ENCODE measurements around the gene CELF4.

Gene CELF4

GRCh38 chr18:37582261-37582660 lies 16.7 kb upstream of the CELF4 start:
- DNase-seq (ENCODE audit: low spot score), result no peak
- no peak for ATAC-seq (ENCODE audit: low read depth)
- Histone ChIP-seq H3K27ac (ENCODE audit: poor library complexity, severe bottlenecking) (no peak overlapping the region), H3K36me3 (ENCODE audit: low read depth) (no peaks in the 10 kb centered on the region), H3K9me3 (ENCODE audit: severe bottlenecking) (no peaks in the 10 kb centered on the region), H3K4me3 (ENCODE audit: severe bottlenecking) (no peak overlapping the region), H3K27me3 (ENCODE audit: insufficient read depth, poor library complexity, severe bottlenecking) (no peaks in the 10 kb centered on the region), H3K4me1 (ENCODE audit: insufficient read depth, poor library complexity, severe bottlenecking) (no peaks in the 10 kb centered on the region)
- TF ChIP-seq, protein P1, sequence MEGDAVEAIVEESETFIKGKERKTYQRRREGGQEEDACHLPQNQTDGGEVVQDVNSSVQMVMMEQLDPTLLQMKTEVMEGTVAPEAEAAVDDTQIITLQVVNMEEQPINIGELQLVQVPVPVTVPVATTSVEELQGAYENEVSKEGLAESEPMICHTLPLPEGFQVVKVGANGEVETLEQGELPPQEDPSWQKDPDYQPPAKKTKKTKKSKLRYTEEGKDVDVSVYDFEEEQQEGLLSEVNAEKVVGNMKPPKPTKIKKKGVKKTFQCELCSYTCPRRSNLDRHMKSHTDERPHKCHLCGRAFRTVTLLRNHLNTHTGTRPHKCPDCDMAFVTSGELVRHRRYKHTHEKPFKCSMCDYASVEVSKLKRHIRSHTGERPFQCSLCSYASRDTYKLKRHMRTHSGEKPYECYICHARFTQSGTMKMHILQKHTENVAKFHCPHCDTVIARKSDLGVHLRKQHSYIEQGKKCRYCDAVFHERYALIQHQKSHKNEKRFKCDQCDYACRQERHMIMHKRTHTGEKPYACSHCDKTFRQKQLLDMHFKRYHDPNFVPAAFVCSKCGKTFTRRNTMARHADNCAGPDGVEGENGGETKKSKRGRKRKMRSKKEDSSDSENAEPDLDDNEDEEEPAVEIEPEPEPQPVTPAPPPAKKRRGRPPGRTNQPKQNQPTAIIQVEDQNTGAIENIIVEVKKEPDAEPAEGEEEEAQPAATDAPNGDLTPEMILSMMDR (IDR thresholded peaks at IDR 0.05; ENCODE audit: poor library complexity, severe bottlenecking), result no peak

GRCh38 chr18:37578886-37579513 lies 13.4 kb upstream of the CELF4 start:
- Histone ChIP-seq H3K4me1 (ENCODE audit: insufficient read depth, poor library complexity, severe bottlenecking) (no peaks in the 10 kb centered on the region), H3K27me3 (ENCODE audit: insufficient read depth, poor library complexity, severe bottlenecking) (no peaks in the 10 kb centered on the region), H3K9me3 (ENCODE audit: severe bottlenecking) (no peaks in the 10 kb centered on the region), H3K36me3 (ENCODE audit: low read depth) (no peaks in the 10 kb centered on the region), H3K27ac (ENCODE audit: poor library complexity, severe bottlenecking) (no peak overlapping the region), H3K4me3 (ENCODE audit: severe bottlenecking) (no peak overlapping the region)
- ATAC-seq (ENCODE audit: low read depth) (peak; percentile 59; the same call in 2 of the 3 replicates), DNase-seq (ENCODE audit: low spot score) (no peak)
- TF ChIP-seq, protein P1 (IDR thresholded peaks at IDR 0.05; ENCODE audit: poor library complexity, severe bottlenecking), result peak; percentile 72

DNA sequence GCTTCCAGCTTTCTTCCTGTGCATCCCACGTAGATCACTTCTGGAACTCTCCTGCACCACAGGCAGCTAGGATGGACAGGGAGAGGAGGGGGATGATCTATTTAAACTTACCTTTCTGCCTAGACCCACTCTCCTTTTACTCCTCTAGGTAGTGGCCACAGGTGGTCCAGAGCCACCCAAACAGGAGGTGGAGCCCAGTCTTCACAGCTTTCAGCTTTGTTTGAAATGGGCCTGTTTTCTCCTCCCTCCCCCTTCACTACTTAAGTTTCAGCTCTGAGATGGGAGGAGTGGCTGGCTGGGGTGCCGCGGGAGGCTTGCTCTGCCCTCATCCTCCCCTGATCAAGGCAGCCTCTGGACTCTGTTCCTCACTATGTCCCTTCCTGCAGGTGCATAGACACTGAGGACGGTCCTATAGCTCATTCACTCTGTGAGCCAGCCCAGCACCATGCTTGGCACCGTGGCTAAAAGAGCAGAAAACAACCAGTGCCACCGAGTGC lies 12.6 kb upstream of the CELF4 start:
- H3K27ac ChIP-seq (ENCODE audit: poor library complexity, severe bottlenecking), result no peak overlapping the region
- no peaks in the 10 kb centered on the region for H3K27me3 ChIP-seq (ENCODE audit: insufficient read depth, poor library complexity, severe bottlenecking)
- ATAC-seq (ENCODE audit: low read depth), result no peak
- TF ChIP-seq, protein P1 (IDR thresholded peaks at IDR 0.05; ENCODE audit: poor library complexity, severe bottlenecking), result no peak
- no peaks in the 10 kb centered on the region for H3K9me3 ChIP-seq (ENCODE audit: severe bottlenecking)
- H3K36me3 ChIP-seq (ENCODE audit: low read depth), result no peaks in the 10 kb centered on the region
- H3K4me3 ChIP-seq (ENCODE audit: severe bottlenecking), result no peak overlapping the region
- H3K4me1 ChIP-seq (ENCODE audit: insufficient read depth, poor library complexity, severe bottlenecking), result no peaks in the 10 kb centered on the region
- no peak for DNase-seq (ENCODE audit: low spot score)

DNA sequence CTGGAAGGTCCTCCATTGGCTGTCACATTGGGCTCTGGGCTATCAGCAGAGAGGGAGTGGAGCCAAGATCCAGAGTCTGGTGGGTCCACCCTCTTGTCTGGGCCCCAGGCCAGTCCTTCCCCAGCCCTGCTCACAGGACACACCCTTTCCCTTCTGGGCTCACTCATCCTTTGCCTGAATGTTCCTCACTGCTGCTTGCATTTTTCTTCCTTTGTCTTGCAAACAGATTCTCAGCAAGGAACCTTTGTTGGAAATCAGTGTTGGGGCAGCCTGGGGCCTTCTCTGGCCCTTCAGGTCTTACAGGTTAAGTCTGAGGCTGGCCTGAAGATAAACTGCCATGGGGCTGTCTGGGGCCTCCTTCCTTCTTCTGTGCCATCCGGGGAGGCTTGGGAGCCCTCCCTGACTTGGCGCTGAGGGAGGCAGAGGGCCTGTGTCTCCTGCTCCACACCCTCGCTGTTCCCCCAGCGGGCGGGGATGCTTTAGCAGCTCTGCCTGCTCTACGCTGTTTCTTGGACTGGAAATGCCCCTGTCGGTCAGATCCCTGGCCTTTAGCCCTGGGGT lies 11.5 kb upstream of the CELF4 start:
- no peaks in the 10 kb centered on the region for H3K36me3 ChIP-seq (ENCODE audit: low read depth)
- TF ChIP-seq, protein P1 (IDR thresholded peaks at IDR 0.05; ENCODE audit: poor library complexity, severe bottlenecking), result no peak
- no peak overlapping the region for H3K27ac ChIP-seq (ENCODE audit: poor library complexity, severe bottlenecking)
- H3K9me3 ChIP-seq (ENCODE audit: severe bottlenecking), result no peaks in the 10 kb centered on the region
- no peak overlapping the region for H3K4me3 ChIP-seq (ENCODE audit: severe bottlenecking)
- no peaks in the 10 kb centered on the region for H3K4me1 ChIP-seq (ENCODE audit: insufficient read depth, poor library complexity, severe bottlenecking)
- H3K27me3 ChIP-seq (ENCODE audit: insufficient read depth, poor library complexity, severe bottlenecking), result no peaks in the 10 kb centered on the region
- no peak for DNase-seq (ENCODE audit: low spot score)
- peak; percentile 20; the same call in 1 of the 3 replicates for ATAC-seq (ENCODE audit: low read depth)

- H3K27me3 ChIP-seq (ENCODE audit: insufficient read depth, poor library complexity, severe bottlenecking), result no peaks in the 10 kb centered on the region
- no peaks in the 10 kb centered on the region for H3K4me1 ChIP-seq (ENCODE audit: insufficient read depth, poor library complexity, severe bottlenecking)
- ATAC-seq (ENCODE audit: low read depth), result no peak
- no peak overlapping the region for H3K27ac ChIP-seq (ENCODE audit: poor library complexity, severe bottlenecking)
- DNase-seq (ENCODE audit: low spot score), result no peak
- no peaks in the 10 kb centered on the region for H3K9me3 ChIP-seq (ENCODE audit: severe bottlenecking)
- no peaks in the 10 kb centered on the region for H3K36me3 ChIP-seq (ENCODE audit: low read depth)
- TF ChIP-seq, protein P1 (IDR thresholded peaks at IDR 0.05; ENCODE audit: poor library complexity, severe bottlenecking), result no peak
- H3K4me3 ChIP-seq (ENCODE audit: severe bottlenecking), result no peak overlapping the region
Observed at GRCh38 chr18:37575646-37576045, 10.0 kb upstream of the CELF4 start.

All from RWPE2 (cell line).